Measurements from ENCODE around the gene SPTLC2. TPM values are rescaled to one million over a fixed set of nuclear protein-coding genes. Genes with fewer than 3 reads are reported as not detected.

SPTLC2 gene
- total and polyA plus RNA-seq, 2 of the 8 experiments (the other 6 are each of a cell fraction or from before 2014, with no cell fraction given): 8.9 to 35.1 TPM

GRCh38 chr14:77590845-77591485 is 25.5 kb downstream of the SPTLC2 start:
- Histone ChIP-seq H3K56ac (replicated peaks; ENCODE audit: insufficient read length, low read depth, low read length) (no peak overlapping the region), H3K79me1 (ENCODE audit: low read depth, low read length) (peaks cover 2% of the 10 kb centered on the region), H2BK12ac (ENCODE audit: low read depth, low read length) (no peak overlapping the region), H2AK5ac (ENCODE audit: low read depth, low read length) (no peak overlapping the region), H3K79me2 (ENCODE audit: control insufficient read depth in 1 of 2, insufficient read depth in 2 of 2, low read length in 2 of 2) (peaks cover 0 to 15% of the 10 kb centered on the region in 2 experiments; a peak in 2 of 4 replicates), H3K36me3 (ENCODE audit: control insufficient read depth in 2 of 4, insufficient read depth in 4 of 4, low read length in 3 of 4) (peaks cover 0 to 7% (median 3%) of the 10 kb centered on the region in 4 experiments; a peak in 3 of 8 replicates), H3K4me2 (ENCODE audit: insufficient read depth in 1 of 2, low read depth in 2 of 2, low read length in 2 of 2) (no peak overlapping the region), H4K8ac (ENCODE audit: extremely low read depth, insufficient read depth, low read length) (no peak overlapping the region), H3K4me3 (ENCODE audit: extremely low read depth in 1 of 4, insufficient read depth in 2 of 4, low read depth in 3 of 4, low read length in 4 of 4) (no peak overlapping the region), H4K91ac (replicated peaks; ENCODE audit: insufficient read length, low read length) (no peak overlapping the region), H2AFZ (ENCODE audit: low read length) (no peak overlapping the region), H2BK5ac (ENCODE audit: low read depth, low read length) (no peak overlapping the region), H2BK15ac (ENCODE audit: low read length) (no peak overlapping the region), H2BK20ac (ENCODE audit: low read length) (no peak overlapping the region), H3K27me3 (replicated peaks in 1 of 4; ENCODE audit: control insufficient read depth in 3 of 4, extremely low read depth in 1 of 4, insufficient read depth in 3 of 4, low read length in 3 of 4) (no peaks in the 10 kb centered on the region), H3K4ac (replicated peaks; ENCODE audit: insufficient read length, low read depth, low read length) (no peak overlapping the region), H3K9me3 (ENCODE audit: insufficient read depth in 2 of 2, low read depth in 1 of 2, low read length in 1 of 2) (no peaks in the 10 kb centered on the region), H3K23ac (ENCODE audit: insufficient read length) (no peak overlapping the region), H4K5ac (ENCODE audit: insufficient read length, low read depth, low read length) (no peak overlapping the region), H2BK120ac (replicated peaks; ENCODE audit: low read depth, low read length) (no peak overlapping the region), H3K9ac (replicated peaks in 1 of 4; ENCODE audit: extremely low read depth in 1 of 4, low read depth in 3 of 4, low read length in 3 of 4) (no peak overlapping the region), H3K14ac (ENCODE audit: insufficient read length) (no peak overlapping the region), H3K27ac (ENCODE audit: low read depth, low read length) (no peak overlapping the region), H3K4me1 (replicated peaks in 1 of 4; ENCODE audit: control insufficient read depth in 3 of 4, insufficient read depth in 4 of 4, low read length in 3 of 4) (no peaks in the 10 kb centered on the region), H3K18ac (ENCODE audit: extremely low read depth, low read length) (no peak overlapping the region), H3K23me2 (ENCODE audit: low read depth, low read length) (no peaks in the 10 kb centered on the region), H4K20me1 (replicated peaks in 1 of 2; ENCODE audit: control insufficient read depth in 1 of 2, insufficient read depth in 2 of 2, low read length in 2 of 2) (peaks cover 0 to 2% of the 10 kb centered on the region in 2 experiments)
- POLR2A ChIA-PET (ENCODE audit: partially characterized antibody): no interaction called here
- DNase-seq (ENCODE audit: low read depth in 1 of 2, low spot score in 2 of 2) (no peak), FAIRE-seq (no peak)
- CTCF ChIA-PET (ENCODE audit: partially characterized antibody): no interaction called here
- no peak for TF ChIP-seq ATF2 (IDR thresholded peaks at IDR 0.05; ENCODE audit: low read length)
- no peak for TF ChIP-seq SUZ12 (IDR thresholded peaks at IDR 0.05; ENCODE audit: low read length)
- no peak for TF ChIP-seq CHD1 (IDR thresholded peaks at IDR 0.05; ENCODE audit: low read depth, low read length)
- TF ChIP-seq GABPA (IDR thresholded peaks at IDR 0.05; ENCODE audit: borderline replicate concordance, insufficient read depth, low read length): no peak
- TF ChIP-seq CEBPB (IDR thresholded peaks at IDR 0.05; ENCODE audit: low read depth, low read length): no peak
- no peak for TF ChIP-seq EGR1 (IDR thresholded peaks at IDR 0.05; ENCODE audit: borderline replicate concordance, low read depth, low read length)
- TF ChIP-seq SAP30 (IDR thresholded peaks at IDR 0.05; ENCODE audit: insufficient read depth, insufficient replicate concordance, low read length): no peak
- TF ChIP-seq BCL11A (IDR thresholded peaks at IDR 0.05; ENCODE audit: low read depth in 2 of 2, low read length in 2 of 2): no peak
- TF ChIP-seq JUN (IDR thresholded peaks at IDR 0.05; ENCODE audit: low read depth, low read length): no peak
- no peak for TF ChIP-seq HDAC2 (IDR thresholded peaks at IDR 0.05; ENCODE audit: borderline replicate concordance in 1 of 2, low read depth in 2 of 2, low read length in 2 of 2)
- no peak for TF ChIP-seq POLR2A (IDR thresholded peaks at IDR 0.05; ENCODE audit: control extremely low read depth in 1 of 2, low read depth in 2 of 2, low read length in 2 of 2)
- 90% methylated on average over 6 of the region's 6 CpGs; no CpG with 5 or more reads in 1 of the 2 experiments for WGBS, 2 experiments (ENCODE audit: extremely low coverage in 1 of 2, insufficient coverage in 1 of 2, insufficient read length in 1 of 2, insufficient replicate concordance in 2 of 2, low coverage in 1 of 2, low lambda C conversion rate in 2 of 2, missing lambda C conversion rate in 1 of 2)
